SK-N-SH (cell line): Measurements from ENCODE around the gene SAPCD2. TPM values are rescaled to one million over a fixed set of nuclear protein-coding genes. Genes with fewer than 3 reads are reported as not detected.

ENCODE experiments used
- CTCF ChIA-PET: fragments of 300-600, 350-600 bp; formaldehyde crosslinking; extraction: SDS; loops from one replicate; lab custom pipeline; 2021; lab: Yijun Ruan, JAX
- POLR2A ChIA-PET: fragments of 350-600 bp; sonication (Branson Sonifier 250); formaldehyde crosslinking; extraction: SDS; loops from one replicate; lab custom pipeline; 2020; ENCODE audit warnings: antibody characterized with exemption, inconsistent platforms; lab: Yijun Ruan, JAX
- DNase-seq: peaks from one replicate; pipeline ENCODE4 v3.0.0; 2012
- H2AFZ ChIP-seq: fragments of 200-600 bp; sonication (generic); 2 replicates; pipeline ENCODE4 v1.8.1; 2016; ENCODE audit warnings: antibody characterized with exemption, mild to moderate bottlenecking, low read depth
- H3F3A ChIP-seq: fragments of 200-600 bp; sonication (generic); replicated peaks from 2 replicates; pipeline ENCODE3; 2016; ENCODE audit warnings: antibody characterized with exemption, mild to moderate bottlenecking; ENCODE audit not compliant: insufficient read depth
- H3K27ac ChIP-seq, 2 experiments: fragments of 200-500 bp in 1 of 2; fragments of 200-600 bp in 1 of 2; sonication (Bioruptor generic) in 1 of 2; sonication (generic), shearing (Covaris generic) in 1 of 2; 2 replicates each; pipeline versions ENCODE4 v1.5.1 to v1.6.1; 2014 to 2016; ENCODE audit warnings: low read depth in 2 of 2, inconsistent platforms in 1 of 2, low read length in 1 of 2, mild to moderate bottlenecking in 1 of 2, mixed read lengths in 1 of 2
- H3K27me3 ChIP-seq: fragments of 200-600 bp; sonication (generic), shearing (Covaris generic); 2 replicates; pipeline ENCODE4 v1.6.1; 2016; ENCODE audit warnings: mixed run types; ENCODE audit not compliant: insufficient read depth
- H3K36me3 ChIP-seq, 2 experiments: fragments of 200-500 bp in 1 of 2; fragments of 200-600 bp in 1 of 2; sonication (Bioruptor generic) in 1 of 2; sonication (generic) in 1 of 2; replicated peaks in 1 of 2; 2 replicates each; pipeline versions ENCODE3 to v1.5.1; 2014 to 2016; ENCODE audit warnings: low read length in 1 of 2, mild to moderate bottlenecking in 1 of 2; ENCODE audit not compliant: insufficient read depth in 2 of 2, control insufficient read depth in 1 of 2
- H3K4me1 ChIP-seq, 2 experiments: fragments of 200-500 bp in 1 of 2; fragments of 200-600 bp in 1 of 2; sonication (Bioruptor generic) in 1 of 2; sonication (generic), shearing (Covaris generic) in 1 of 2; 2 replicates each; pipeline versions ENCODE4 v1.5.1 to v1.6.1; 2014 to 2016; ENCODE audit warnings: low read depth in 1 of 2, low read length in 1 of 2, mixed run types in 1 of 2; ENCODE audit not compliant: insufficient read depth in 2 of 2, control insufficient read depth in 1 of 2
- H3K4me2 ChIP-seq: fragments of 200-600 bp; sonication (generic), shearing (Covaris generic); 2 replicates; pipeline ENCODE4 v1.6.1; 2017; ENCODE audit warnings: mixed run types
- H3K4me3 ChIP-seq, 2 experiments: fragments of 200-500 bp in 1 of 2; fragments of 200-600 bp in 1 of 2; sonication (Bioruptor generic) in 1 of 2; sonication (generic), shearing (Covaris generic) in 1 of 2; 2 replicates each; pipeline versions ENCODE4 v1.5.1 to v1.8.1; 2014 to 2016; ENCODE audit warnings: low read depth in 2 of 2, inconsistent platforms in 1 of 2, low read length in 1 of 2, mild to moderate bottlenecking in 1 of 2, mixed read lengths in 1 of 2, moderate library complexity in 1 of 2
- H3K79me2 ChIP-seq: fragments of 200-600 bp; sonication (generic); 2 replicates; pipeline ENCODE4 v1.8.1; 2017; ENCODE audit warnings: mild to moderate bottlenecking; ENCODE audit not compliant: insufficient read depth
- H3K9ac ChIP-seq: fragments of 200-600 bp; sonication (generic); 2 replicates; pipeline ENCODE4 v1.6.1; 2017; ENCODE audit warnings: mixed run types
- H3K9me2 ChIP-seq: fragments of 200-600 bp; sonication (generic); 2 replicates; pipeline ENCODE4 v1.6.1; 2017; ENCODE audit warnings: mixed run types
- H3K9me3 ChIP-seq: fragments of 200-600 bp; sonication (generic); 2 replicates; pipeline ENCODE4 v1.6.1; 2017; ENCODE audit warnings: mixed run types, mild to moderate bottlenecking, moderate library complexity
- H4K20me1 ChIP-seq: fragments of 200-600 bp; sonication (generic); 2 replicates; pipeline ENCODE4 v1.6.1; 2017; ENCODE audit warnings: mild to moderate bottlenecking, mixed run types; ENCODE audit not compliant: insufficient read depth
- CTCF ChIP-seq: fragments of 200-600 bp; sonication (generic); IDR thresholded peaks from 2 replicates; pipeline ENCODE4 v1.6.1; 2017; ENCODE audit warnings: antibody characterized with exemption, mild to moderate bottlenecking, moderate library complexity
- FOSL2 ChIP-seq: IDR thresholded peaks from 2 replicates; pipeline ENCODE4 v1.4.0; 2012; ENCODE audit warnings: low read depth, mild to moderate bottlenecking, moderate library complexity, borderline replicate concordance
- FOXM1 ChIP-seq: IDR thresholded peaks from 2 replicates; pipeline ENCODE4 v1.4.0; 2012; ENCODE audit warnings: low read depth, mild to moderate bottlenecking
- GABPA ChIP-seq: IDR thresholded peaks from 2 replicates; pipeline ENCODE4 v1.4.0; 2012; ENCODE audit warnings: low read depth, mild to moderate bottlenecking
- MAX ChIP-seq: IDR thresholded peaks from 2 replicates; pipeline ENCODE4 v1.4.0; 2012; ENCODE audit warnings: low read depth
- MXI1 ChIP-seq: IDR thresholded peaks from 2 replicates; pipeline ENCODE4 v1.6.1; 2012; ENCODE audit warnings: mild to moderate bottlenecking, low read depth, low read length, improper control_type of control experiment
- POLR2AphosphoS5 ChIP-seq: IDR thresholded peaks from 2 replicates; pipeline ENCODE4 v1.6.1; 2012; ENCODE audit warnings: low read depth, low read length
- RCOR1 ChIP-seq: fragments of 150-350 bp; IDR thresholded peaks from 2 replicates; pipeline ENCODE4 v1.6.1; 2017; ENCODE audit warnings: antibody characterized with exemption, low read length
- SIN3A ChIP-seq: IDR thresholded peaks from 2 replicates; pipeline ENCODE4 v1.6.1; 2012; ENCODE audit warnings: low read depth, mild to moderate bottlenecking, low read length, moderate library complexity, borderline replicate concordance
- WGBS: methylation state at CpG from one replicate; pipeline ENCODE4 v1.1.6; 2017; ENCODE audit warnings: low lambda C conversion rate; 5-methylcytosine and 5-hydroxymethylcytosine counted together
- polyA plus RNA-seq, 3 experiments: library from polyadenylated mRNA; depleted of rRNA; stranded (reverse); fragments of >200 nt; gene quantifications; 2 replicates each; pipeline ENCODE4 v1.2.3, GENCODE V29; 2012

Gene SAPCD2
- polyA plus RNA-seq, 1 of the 3 experiments (the other 2 are of a cell fraction), result 6.0 TPM

GRCh38 chr9:137088121-137088520 is 17.8 kb upstream of the SAPCD2 start:
- Histone ChIP-seq H3K9ac (no peak overlapping the region), H3K27ac (no peak overlapping the region), H2AFZ (no peak overlapping the region), H3K9me3 (no peaks in the 10 kb centered on the region), H3K4me3 (peak overlapping the region in 1 of 2 experiments; percentile 80; a peak in 1 of 4 replicates), H4K20me1 (no peaks in the 10 kb centered on the region), H3K79me2 (peaks cover 18% of the 10 kb centered on the region; the same call in 1 of the 2 replicates), H3K36me3 (peaks cover 14% of the 10 kb centered on the region in 2 experiments), H3F3A (peaks cover 12% of the 10 kb centered on the region), H3K4me1 (peaks cover 13 to 21% of the 10 kb centered on the region in 2 experiments), H3K4me2 (peak overlapping the region; percentile 99), H3K27me3 (no peaks in the 10 kb centered on the region), H3K9me2 (no peaks in the 10 kb centered on the region)
- 88% methylated on average over 5 of the region's 5 CpGs for WGBS
- POLR2A ChIA-PET, result no interaction called here
- no peak for DNase-seq
- CTCF ChIA-PET, result interaction anchor here (0.8 to 3.5 kb wide), 7 partner anchors 20 to 149 kb away, joined by 3 to 18 read pairs (median 5); partner anchors contain the start of genes NPDC1 and RNF224
- TF ChIP-seq CTCF, result no peak
- TF ChIP-seq GABPA, result no peak
- TF ChIP-seq RCOR1, result no peak
- TF ChIP-seq FOSL2, result no peak
- no peak for TF ChIP-seq FOXM1
- TF ChIP-seq POLR2AphosphoS5, result no peak
- TF ChIP-seq MXI1, result no peak
- TF ChIP-seq SIN3A, result no peak
- no peak for TF ChIP-seq MAX

GRCh38 chr9:137087409-137087925 is 17.1 kb upstream of the SAPCD2 start:
- Histone ChIP-seq H3K27ac (peak overlapping the region; percentile 57 to 88; a peak in 3 of 4 replicates), H3K27me3 (no peaks in the 10 kb centered on the region), H3K36me3 (peaks cover 9 to 12% of the 10 kb centered on the region in 2 experiments), H3K9me3 (no peaks in the 10 kb centered on the region), H3K4me1 (peaks cover 13 to 21% of the 10 kb centered on the region in 2 experiments), H3K9ac (peak overlapping the region; percentile 79), H3K79me2 (peaks cover 18% of the 10 kb centered on the region; the same call in 1 of the 2 replicates)
- WGBS, result 25% methylated on average over 8 of the region's 22 CpGs
- peak; percentile 67 for DNase-seq
- CTCF ChIA-PET, result interaction anchor here (0.7 to 3.5 kb wide), 13 partner anchors 8 to 149 kb away, joined by 3 to 18 read pairs (median 5); partner anchors contain the start of genes NPDC1, RNF224 and SAPCD2
- TF ChIP-seq POLR2AphosphoS5, result no peak
- TF ChIP-seq GABPA, result peak; percentile 34; the same call in 1 of the 2 replicates
- TF ChIP-seq, all 33 proteins: peak for 1
- Histone ChIP-seq H3K4me2 (peak overlapping the region; percentile 99), H3F3A (peaks cover 18% of the 10 kb centered on the region), H3K4me3 (peak overlapping the region; percentile 80 to 93), H4K20me1 (no peaks in the 10 kb centered on the region), H2AFZ (peak overlapping the region; percentile 69; the same call in 1 of the 2 replicates), H3K9me2 (no peaks in the 10 kb centered on the region)
- POLR2A ChIA-PET, result interaction anchor here (0.6 to 2.1 kb wide), 6 partner anchors 17 to 309 kb away, joined by 3 to 21 read pairs (median 6); partner anchors contain the start of genes NPDC1, RNF208, SAPCD2 and TUBB4B
